HG03039 (cell line): Measurements from ENCODE around the gene SLC25A13.
A peak's percentile ranks its signal among the peaks of the same experiment; 100 is the strongest.

Experiments used
- ATAC-seq: cut with Tn5 transposase; IDR thresholded peaks from one replicate; pipeline ENCODE4 v1.9.1; 2021; ENCODE audit warnings: mild to moderate bottlenecking, moderate library complexity; ENCODE audit not compliant: unreplicated experiment

SLC25A13 gene

DNA sequence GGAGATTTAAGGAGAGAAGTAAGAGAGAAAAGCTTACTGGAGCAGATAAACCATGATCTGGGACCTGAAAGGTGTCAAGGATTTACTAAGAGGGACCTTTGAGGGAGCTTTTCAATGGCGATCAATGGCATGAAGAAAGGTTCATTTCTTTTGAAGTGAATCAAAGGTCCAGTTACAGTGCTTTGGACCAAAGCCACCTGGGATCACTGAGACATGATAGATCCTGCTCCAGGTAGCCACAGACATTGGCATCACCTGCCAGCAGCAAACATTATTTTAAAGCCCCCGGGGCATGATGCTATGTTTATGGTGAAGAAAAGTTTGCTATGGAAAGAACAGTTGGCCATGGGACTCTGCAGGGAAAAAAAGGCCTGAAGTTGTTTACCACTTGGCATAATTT, 109.4 kb downstream of the SLC25A13 start:
- no peak for ATAC-seq

DNA sequence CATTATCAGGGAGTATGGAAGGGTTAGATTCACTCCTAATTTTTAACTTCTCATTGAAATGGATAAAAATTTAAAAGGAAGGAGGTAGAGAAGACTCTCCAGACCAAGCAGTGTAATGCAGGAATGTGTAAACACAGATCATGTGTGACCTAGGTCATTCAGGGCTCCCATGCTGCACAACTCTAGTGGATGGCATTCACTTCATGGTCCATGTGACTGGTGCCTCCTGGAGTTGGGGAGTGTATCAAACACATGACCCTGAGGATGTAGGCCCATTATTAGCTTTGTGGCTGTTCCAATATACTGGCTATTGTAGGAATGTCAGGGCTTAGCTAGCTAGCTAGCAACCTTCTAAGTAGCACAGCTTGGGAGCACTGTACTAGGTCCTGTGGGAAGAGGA, 109.9 kb downstream of the SLC25A13 start:
- ATAC-seq: no peak

DNA sequence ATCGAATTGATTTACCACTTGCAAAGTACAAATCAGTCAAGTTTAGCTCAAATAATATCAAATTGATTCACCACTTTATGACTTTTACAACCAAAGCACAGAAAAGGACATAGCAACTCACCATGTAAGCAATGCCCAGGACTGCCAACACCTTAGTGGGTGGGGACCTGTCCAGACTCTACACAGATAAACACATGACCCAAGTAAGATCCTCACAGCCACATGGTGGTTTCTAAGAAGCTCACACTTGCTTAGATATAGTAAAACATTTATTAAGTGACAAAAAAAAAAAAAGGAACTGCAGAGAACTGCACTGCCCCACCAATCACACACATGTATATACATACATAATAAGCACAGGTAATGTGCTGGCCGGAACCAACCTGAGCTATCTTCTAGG, 116.2 kb downstream of the SLC25A13 start:
- no peak for ATAC-seq

DNA sequence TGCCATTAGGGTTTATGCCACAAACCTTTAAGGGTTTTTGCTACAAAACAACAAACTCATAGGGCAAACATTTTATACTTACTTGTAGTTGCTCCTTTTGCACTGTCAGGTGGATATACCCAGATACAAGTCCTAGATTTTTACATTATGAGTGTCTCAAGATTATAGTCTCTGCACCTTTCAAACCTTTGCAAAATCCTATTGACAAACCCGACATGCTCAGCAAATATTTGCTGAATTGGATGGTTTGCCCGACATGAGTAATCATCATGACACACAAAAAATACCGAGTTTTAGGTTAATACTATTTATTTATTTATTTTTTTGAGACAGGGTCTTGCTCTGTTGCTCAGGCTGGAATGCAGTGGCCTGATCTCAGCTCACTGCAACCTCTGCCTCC, 117.3 kb downstream of the SLC25A13 start:
- no peak for ATAC-seq

DNA sequence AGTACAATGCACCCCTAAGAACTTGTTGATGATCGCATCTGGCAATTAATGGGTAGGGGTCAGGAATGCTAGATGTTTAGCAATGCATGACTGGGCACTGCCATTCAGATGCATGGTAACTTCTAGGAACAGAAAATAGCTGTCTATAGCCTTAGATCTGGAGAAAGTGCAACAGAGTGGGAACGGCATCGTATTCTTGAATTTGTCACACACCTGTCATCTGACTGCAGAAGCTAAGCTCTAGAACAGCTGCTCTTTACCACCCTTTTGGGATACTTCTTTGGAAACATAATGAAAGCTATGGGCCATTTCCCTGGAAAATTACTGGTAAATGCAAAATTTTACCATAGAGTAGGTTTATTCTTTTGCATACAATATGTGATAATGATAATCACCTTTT, 118.1 kb downstream of the SLC25A13 start:
- no peak for ATAC-seq

DNA sequence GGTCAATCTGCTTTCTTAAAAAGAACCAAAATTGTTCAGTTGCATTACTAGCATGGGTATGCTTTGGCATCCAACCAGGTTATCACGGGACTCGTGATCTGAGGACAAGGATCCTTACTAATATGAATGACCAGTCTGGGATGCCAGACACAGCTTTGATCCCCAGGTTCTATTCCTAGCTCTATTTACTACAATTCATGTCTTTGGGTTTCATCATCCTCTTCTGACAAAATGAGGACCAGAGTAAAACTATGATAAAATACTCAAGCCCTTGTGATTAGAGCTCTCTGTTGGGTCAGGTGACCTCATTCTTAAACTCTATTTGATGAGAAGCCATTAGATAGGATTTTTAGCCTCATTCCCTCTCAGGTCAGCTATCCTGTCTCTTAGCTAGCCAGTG, 119.8 kb downstream of the SLC25A13 start:
- no peak for ATAC-seq

DNA sequence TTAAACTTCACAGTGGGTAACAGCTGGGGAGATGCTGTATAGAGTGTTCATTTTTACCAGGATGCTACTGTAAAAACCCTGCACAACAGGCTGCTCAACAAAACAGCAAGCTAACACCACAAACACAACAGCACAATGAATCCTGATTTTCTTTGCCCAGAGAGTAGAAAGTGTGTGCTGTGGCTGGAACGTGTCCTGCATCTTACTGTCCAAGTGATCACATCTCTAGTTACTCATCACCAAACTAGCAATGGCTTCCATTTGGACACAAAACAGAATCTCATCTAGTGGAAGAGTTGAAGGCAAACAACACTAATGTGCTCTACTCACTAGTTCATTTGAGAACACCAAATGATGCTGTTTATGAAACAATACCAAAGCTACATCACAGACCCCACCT, 121.2 kb downstream of the SLC25A13 start:
- no peak for ATAC-seq

DNA sequence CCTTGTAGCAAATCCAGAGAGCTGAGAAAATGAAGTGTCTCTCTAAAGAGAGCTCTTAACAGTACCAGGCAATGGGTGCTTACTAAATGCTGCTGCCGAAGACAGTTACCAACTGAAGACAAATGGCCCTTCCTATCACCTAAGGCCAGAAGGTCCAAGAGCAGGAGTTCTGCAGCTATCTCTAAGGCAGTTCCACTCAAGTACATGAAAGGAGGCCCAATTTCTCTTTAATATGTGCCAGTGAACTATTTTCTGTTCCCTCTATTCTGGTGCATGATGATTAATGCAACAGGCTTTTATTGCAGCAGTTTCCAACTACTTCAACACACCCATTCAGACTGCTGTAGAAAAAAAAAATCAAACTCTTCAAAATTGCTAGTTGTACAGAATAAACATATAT, 122.5 kb downstream of the SLC25A13 start:
- no peak for ATAC-seq

DNA sequence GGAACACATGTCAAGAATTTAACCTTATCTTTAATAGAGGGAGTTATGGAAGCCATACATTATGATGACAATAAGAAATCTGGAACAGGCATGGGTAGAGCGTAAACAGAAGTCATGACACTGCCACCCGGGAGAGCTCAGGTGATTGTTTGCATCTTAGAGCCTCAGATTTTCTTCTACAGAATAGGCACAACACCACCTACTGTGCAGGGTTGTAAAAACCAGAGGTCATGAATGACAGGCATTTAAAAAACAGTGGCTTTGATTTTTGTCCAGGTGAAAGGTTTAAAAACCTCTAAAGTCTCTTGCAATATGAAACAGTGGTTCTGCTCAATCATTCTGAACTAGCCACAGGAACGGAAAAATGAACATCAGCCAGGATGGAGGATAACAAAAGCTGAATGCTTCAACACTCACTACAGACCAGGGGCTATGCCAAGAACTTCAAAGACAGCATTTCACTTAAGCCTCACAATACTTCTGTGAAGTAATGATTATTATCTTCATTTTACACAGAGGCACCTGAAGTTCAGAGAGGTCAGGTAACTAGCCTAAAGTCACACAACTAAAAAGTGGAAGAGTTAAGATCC, 123.8 kb downstream of the SLC25A13 start:
- ATAC-seq: no peak

DNA sequence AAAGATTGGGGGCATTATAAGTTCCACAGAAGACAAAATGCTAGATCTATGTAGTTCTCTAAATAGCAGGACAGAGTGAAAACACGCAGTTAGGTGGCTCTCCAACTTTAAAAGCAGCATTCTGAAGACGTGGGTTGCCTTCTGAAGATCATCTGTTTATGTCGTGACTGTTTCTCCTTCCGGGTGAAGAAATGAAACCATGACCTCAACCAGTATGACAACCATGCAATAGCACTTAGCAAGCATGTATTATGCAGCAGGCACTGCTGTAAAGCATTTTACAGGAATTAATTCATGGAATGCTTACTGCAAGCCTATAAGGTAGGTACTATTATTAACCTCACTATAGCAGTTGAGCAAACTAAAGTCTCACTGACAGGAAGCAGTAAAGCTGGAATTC, 125.2 kb downstream of the SLC25A13 start:
- ATAC-seq: no peak

DNA sequence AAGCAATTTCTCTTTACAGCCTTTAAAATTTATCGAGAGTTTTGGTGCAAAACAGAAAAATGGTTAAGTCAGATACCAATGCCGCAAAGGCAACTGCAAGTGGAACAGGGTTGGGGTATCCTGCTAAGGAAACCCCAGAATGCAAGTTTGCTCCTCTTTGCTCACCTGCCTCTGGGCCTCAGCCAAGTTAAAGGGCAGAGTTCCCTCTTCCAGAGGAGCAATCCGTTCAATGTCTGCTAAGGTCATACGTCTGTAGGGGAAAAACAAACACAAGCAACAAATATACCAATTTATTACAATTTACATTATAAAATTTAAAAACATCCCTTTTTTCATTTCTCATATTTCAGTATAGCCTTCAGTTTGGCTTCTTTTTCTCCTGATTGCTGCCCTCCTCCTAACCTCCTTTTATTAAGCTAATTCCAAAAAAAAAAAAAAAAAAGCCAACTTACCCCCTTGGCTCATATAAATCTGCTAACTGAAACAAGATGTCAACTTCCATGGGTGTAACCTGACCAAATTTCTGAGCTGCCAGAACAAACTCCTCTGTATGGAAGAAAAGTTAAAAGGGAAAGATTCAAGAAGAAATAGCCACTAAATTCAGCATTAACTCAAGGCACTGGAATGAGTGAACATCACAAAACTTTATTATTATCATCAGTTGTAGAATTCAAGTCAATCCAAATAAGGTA, 132.6 kb downstream of the SLC25A13 start:
- ATAC-seq: no peak

DNA sequence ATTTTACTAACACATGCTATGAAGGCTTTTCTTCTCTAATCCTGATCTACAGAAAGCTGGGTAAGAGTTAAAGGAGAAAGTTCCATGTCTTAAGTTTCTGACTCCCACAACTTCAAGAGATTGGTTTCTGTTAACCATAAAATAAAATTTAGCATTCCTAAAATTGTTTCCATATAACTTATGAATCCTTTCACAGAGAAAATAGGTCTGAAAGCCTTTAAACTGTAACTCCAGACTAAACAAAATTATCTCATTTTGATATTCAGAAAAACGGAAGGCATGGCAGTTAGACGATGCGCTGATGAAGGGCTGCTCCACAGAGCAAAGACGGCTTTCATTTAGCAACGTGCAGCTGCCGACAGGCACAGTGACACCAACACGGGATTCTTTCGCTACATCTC, 133.3 kb downstream of the SLC25A13 start:
- ATAC-seq: no peak

DNA sequence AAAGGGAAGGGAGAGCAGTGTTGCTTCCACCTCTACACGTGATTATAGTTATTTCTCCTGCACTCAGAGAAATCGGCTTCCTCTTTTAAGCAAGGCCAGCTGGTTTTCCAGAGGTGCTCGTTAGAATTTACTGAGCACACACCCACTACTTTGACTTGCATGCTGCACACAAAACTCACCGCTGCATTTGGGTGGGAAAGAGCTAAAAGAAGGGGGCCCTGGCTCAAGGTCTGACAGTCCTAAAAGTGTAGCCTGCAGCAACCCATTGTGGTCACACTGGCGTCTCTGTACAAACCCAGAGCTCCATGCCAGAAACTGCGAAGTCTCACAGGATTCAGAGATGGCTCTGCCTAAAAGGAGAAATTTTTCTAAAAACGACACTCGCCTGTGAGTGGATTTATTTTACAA, 133.7 kb downstream of the SLC25A13 start:
- ATAC-seq: no peak

DNA sequence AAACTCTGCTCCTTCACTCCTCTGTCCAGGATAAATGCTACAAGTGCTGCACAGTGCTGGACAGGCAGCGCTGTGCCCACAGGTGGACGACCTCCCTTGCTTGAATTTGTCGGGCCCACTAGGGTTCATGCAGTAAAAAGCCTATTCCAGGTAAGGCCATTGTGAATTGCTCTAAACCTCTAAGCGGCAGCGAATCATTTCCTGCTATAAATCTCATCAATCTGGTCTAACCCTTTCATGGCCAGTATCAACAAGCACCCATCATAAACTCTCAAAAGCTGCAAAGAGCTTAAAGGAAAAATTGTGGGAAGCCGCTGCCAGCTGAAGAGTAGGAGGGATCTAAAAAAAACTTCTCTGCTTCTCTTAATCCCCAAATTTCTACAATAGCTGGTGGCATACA, 134.2 kb downstream of the SLC25A13 start:
- ATAC-seq: no peak

DNA sequence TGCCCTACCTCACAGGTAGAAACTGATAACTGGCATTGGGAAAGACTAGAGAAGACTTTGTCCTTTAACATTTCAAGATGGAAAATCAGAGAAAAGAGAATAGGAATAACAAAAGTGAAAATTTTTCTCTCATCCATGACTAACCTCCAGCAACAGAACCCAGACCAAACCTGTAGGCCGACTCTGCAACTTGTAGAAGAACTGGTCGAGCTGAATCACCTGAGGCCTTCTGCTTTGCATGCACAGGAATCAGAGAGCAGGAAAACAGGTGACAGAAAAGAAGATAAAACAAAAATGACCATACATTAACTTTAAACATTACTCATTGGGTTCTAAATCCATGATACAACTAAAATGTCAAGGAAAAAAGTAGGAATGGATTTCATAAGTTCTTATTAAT, 137.1 kb downstream of the SLC25A13 start:
- ATAC-seq: no peak

DNA sequence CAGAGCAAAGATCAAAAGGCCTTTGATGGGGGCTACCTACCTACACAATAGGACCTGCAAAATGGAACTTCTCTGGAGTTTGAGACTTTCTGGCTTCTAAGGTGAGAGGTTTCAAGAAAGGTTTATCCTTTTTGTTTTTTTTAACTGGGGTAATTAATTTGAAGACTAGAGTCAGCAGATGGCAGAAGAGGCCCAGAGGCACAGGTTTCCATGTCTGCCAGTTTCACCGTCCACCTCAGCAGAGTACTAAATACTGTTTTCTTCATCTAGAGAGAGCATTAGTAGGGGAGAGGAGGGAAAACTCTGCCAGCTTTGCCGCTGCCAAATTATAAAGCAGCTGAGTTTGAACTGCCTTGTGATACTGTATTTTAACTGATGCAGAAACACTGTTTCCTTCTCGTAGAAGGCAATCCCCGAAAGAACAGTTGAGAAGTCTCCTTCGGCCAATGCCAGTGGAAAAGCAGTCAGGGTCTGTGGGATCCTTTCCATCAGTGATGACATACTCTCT, 138.7 kb downstream of the SLC25A13 start:
- ATAC-seq: no peak

DNA sequence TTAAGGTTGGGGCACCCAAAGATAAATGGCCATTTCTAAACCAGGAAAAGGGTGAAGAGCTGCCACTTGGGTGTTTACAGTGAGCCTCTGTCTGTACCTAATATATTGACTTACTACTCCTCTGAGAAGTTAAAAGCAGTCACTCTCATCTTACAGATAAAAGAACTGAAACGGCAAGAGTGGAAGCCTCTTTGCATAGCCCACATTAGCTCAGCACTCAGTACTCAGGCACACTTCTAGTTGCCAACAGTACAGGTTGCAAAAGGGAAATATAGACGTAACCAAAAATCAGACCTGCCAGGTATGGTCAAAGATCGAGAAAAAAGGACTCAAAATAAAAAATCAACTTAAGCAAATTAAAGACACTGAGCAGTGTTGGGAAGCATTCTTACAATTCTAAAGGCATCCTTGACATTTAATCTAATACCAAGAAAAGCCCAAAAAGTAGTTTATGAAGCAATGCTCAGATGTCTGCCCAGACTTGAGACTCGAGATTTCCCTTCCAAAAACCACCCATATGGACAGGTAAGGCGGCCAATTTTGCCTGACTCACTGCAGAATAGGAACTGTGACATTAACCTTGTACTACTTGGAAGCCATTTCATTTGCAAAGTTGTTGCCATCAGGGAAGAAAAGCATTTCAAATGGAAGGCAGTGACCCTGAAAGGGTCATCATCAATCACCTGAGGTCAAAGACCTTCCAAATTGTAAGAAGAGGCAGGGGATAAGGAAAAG, 139.3 kb downstream of the SLC25A13 start:
- peak; percentile 83 for ATAC-seq

DNA sequence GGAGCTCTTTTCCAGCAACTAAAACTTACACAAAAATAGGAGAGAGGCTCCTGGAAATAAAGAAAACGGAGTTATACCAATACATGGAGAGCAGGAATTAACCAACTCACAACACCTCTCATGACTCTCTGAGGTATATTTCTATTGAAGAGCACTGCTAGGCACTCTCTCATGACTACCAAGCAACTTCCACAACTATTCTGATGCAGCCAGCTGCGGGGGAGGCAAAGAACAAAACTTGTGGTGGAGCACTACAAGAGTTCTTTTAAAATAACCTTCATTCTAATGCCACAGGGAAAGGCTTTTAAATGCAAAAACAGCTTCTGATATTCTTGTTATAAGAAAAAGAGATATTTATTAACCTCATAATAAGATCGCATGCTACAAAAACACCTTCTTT, 140.7 kb downstream of the SLC25A13 start:
- no peak for ATAC-seq

DNA sequence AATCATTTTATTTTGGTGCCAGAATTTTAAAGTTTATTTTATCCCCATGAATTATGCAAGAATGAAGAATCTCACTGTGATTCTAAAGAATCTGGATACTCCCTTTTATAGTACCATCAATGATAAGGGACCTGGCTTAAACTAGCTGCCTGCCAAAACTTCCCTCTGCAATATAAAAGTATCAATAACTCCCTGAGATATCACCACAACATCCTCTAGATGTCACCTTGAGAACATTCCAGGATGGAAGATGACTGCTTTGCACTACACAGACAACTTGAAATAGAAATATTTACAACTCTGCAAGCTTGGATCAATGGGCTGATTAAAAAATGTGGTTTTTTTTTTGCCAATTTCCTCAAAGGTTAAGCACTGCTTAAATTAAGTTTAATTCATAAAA, 142.1 kb downstream of the SLC25A13 start:
- ATAC-seq: no peak

DNA sequence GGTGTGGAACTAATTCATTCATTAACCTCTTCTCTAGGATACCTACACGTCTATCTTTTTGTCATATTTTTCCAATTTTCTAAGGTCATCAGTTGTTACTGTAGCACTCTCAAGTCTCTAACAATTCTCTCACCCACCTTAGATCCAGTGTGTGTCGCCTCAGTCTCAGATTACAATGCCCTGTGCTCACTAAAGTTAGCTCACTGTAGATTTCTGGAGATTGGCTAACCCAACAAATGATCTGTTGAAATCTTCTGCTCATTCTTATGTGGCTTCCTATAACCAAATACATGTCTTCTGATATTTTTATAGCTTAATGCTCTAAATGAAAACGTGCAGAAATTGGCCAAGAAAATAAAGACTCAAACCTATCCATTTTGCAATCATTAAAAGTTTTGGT, 142.6 kb downstream of the SLC25A13 start:
- ATAC-seq: no peak

DNA sequence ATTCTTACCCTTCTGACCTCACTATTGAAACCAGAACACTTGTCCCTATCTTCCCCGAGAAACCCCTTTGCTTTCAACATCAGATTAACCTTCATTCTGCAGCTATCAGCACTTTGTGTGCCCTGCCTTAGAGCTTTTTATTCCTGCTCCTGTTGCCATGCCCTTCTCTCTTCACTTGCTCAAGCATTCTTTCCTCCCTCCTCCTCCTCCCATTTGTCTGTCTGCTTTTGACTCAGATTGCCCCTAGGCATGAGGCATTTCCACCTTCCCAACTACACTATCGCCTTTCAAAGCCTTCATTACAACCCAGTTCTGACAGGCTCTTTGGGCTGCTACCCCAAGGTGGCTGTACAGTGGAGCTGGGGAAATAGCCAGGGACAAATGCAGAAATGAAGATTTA, 143.3 kb downstream of the SLC25A13 start:
- ATAC-seq: no peak

DNA sequence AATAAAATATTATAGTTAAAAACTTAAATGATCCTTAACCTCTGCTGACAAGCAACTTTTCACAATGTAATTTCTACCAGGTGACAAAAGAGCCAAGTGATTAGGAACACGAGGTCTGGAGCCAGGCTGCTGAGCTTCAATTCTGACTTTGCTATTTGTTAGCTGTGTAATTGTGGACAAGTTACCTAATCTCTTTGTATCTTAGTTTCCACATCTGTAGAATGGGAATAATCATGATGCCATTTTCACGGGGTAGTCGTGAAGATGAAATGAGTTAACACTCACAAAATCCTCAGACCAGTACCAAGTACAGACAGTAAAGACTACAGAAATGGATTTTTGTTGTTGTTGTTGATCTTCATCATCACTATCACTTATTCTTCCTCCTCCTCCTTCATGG, 144.5 kb downstream of the SLC25A13 start:
- ATAC-seq: no peak
